ENCODE measurements around the gene HS6ST3. TPM values are rescaled to one million over a fixed set of nuclear protein-coding genes. Genes with fewer than 3 reads are reported as not detected.

The HS6ST3 gene
- total and polyA plus RNA-seq, 8 donors = 0.65 to 3.4 (median 1.8) TPM

GRCh38 chr13:96779691-96780090 lies 689.8 kb downstream of the HS6ST3 start:
- no peaks in the 10 kb centered on the region for H3K4me1 ChIP-seq
- DNase-seq = no peak
- no peak for ATAC-seq
- intact Hi-C loops (cut with DNase I) = no loop called here
- H3K27me3 ChIP-seq = no peaks in the 10 kb centered on the region
- no peak overlapping the region for H3K4me3 ChIP-seq
- no peaks in the 10 kb centered on the region for H3K9me3 ChIP-seq
- H3K36me3 ChIP-seq = no peaks in the 10 kb centered on the region
- no peak overlapping the region for H3K27ac ChIP-seq
- FAIRE-seq = no peak
- TF ChIP-seq CTCF (IDR thresholded peaks at IDR 0.05) = no peak

DNA sequence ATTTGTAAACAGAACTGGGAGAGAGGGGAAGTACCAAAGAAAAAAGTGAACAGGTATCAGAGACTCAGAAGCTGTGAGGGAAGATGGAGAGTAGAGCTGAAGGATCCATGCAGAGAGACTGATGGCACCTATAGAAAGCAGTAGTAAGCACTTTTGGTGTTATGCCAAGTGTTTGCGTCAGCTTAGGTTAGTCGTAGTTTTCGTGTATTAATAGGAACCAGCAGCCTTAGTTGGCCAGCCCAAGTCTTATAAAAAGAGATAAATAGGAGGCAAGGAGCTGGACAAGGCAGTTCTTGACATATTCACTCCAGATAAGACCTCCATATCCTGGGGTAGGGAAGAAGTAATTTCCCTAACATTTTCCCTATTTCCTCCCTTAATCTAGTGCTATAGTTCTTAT lies 690.2 kb downstream of the HS6ST3 start:
- FAIRE-seq (no peak), DNase-seq (no peak), ATAC-seq (no peak)
- Histone ChIP-seq H3K9me3 (no peaks in the 10 kb centered on the region), H3K27ac (no peak overlapping the region), H3K27me3 (no peaks in the 10 kb centered on the region), H3K36me3 (no peaks in the 10 kb centered on the region), H3K4me3 (no peak overlapping the region), H3K4me1 (no peaks in the 10 kb centered on the region)
- intact Hi-C loops (cut with DNase I) = no loop called here
- 77 to 88% methylated on average over 3 of the region's 3 CpGs for WGBS, 2 donors
- TF ChIP-seq CTCF (IDR thresholded peaks at IDR 0.05) = no peak

GRCh38 chr13:96781141-96781540 lies 691.2 kb downstream of the HS6ST3 start:
- no peaks in the 10 kb centered on the region for H3K4me1 ChIP-seq
- ATAC-seq = peak in 2 of 4 donors; percentile 11 to 48
- 34 to 40% methylated on average over 4 of the region's 4 CpGs for WGBS, 2 donors

GRCh38 chr13:96782186-96782585 lies 692.3 kb downstream of the HS6ST3 start:
- intact Hi-C loops (cut with DNase I) = no loop called here
- no peak for TF ChIP-seq CTCF (IDR thresholded peaks at IDR 0.05)
- no peaks in the 10 kb centered on the region for H3K4me1 ChIP-seq
- ATAC-seq (no peak), FAIRE-seq (no peak), DNase-seq (no peak)
- no peaks in the 10 kb centered on the region for H3K27me3 ChIP-seq
- no peaks in the 10 kb centered on the region for H3K9me3 ChIP-seq
- no peak overlapping the region for H3K27ac ChIP-seq
- whole genome bisulfite sequencing, 2 donors = 82 to 85% methylated on average over 5 of the region's 5 CpGs
- no peak overlapping the region for H3K4me3 ChIP-seq
- no peaks in the 10 kb centered on the region for H3K36me3 ChIP-seq

More at GRCh38 chr13:96781141-96781540, 691.2 kb downstream of the HS6ST3 start:
- Histone ChIP-seq H3K4me3 (no peak overlapping the region), H3K27me3 (no peaks in the 10 kb centered on the region), H3K36me3 (no peaks in the 10 kb centered on the region), H3K27ac (no peak overlapping the region), H3K9me3 (no peaks in the 10 kb centered on the region)
- intact Hi-C loops (cut with DNase I) = no loop called here
- no peak for TF ChIP-seq CTCF (IDR thresholded peaks at IDR 0.05)
- FAIRE-seq (no peak), DNase-seq (peak in 1 of 6 donors; percentile 18)

- Histone ChIP-seq H3K4me1 (no peaks in the 10 kb centered on the region), H3K36me3 (no peaks in the 10 kb centered on the region), H3K4me3 (no peak overlapping the region), H3K27ac (no peak overlapping the region), H3K27me3 (no peaks in the 10 kb centered on the region), H3K9me3 (no peaks in the 10 kb centered on the region)
- no peak for DNase-seq
- 89 to 90% methylated on average over 2 of the region's 2 CpGs for WGBS, 2 donors
- intact Hi-C loops (cut with DNase I) = no loop called here
- no peak for TF ChIP-seq CTCF (IDR thresholded peaks at IDR 0.05)
- FAIRE-seq = no peak
- no peak for ATAC-seq
Measured at GRCh38 chr13:96783057-96783456, 693.1 kb downstream of the HS6ST3 start.
